HG03442 (cell line): ENCODE results near the gene TMEM26.
"Not testable (repeated sequence)": the region's sequence is repeated elsewhere in the genome, so short reads cannot be mapped to it uniquely, and the experiment has no call there.

Source experiments
- ATAC-seq: cut with Tn5 transposase; IDR thresholded peaks from one replicate; pipeline ENCODE4 v1.9.1; 2021; ENCODE audit warnings: mild to moderate bottlenecking, moderate library complexity; ENCODE audit not compliant: unreplicated experiment

Gene TMEM26

GRCh38 chr10:61406736-61407135 lies 46.4 kb downstream of the TMEM26 start:
- no peak for ATAC-seq

GRCh38 chr10:61406242-61406641 lies 46.9 kb downstream of the TMEM26 start:
- ATAC-seq: no peak

GRCh38 chr10:61404751-61405150 lies 48.4 kb downstream of the TMEM26 start:
- no peak for ATAC-seq

GRCh38 chr10:61400524-61400923 lies 52.7 kb downstream of the TMEM26 start:
- no peak for ATAC-seq

GRCh38 chr10:61399406-61399805 lies 53.8 kb downstream of the TMEM26 start:
- no peak for ATAC-seq

- no peak for ATAC-seq
Observed at GRCh38 chr10:61398366-61399129, 54.6 kb downstream of the TMEM26 start.

- ATAC-seq: no peak
Observed at GRCh38 chr10:61397175-61397986, 55.8 kb downstream of the TMEM26 start.

GRCh38 chr10:61391281-61391680 lies 61.9 kb downstream of the TMEM26 start:
- ATAC-seq: peak; percentile 25

- ATAC-seq: peak; percentile 74
Observed at GRCh38 chr10:61390851-61391250, 62.3 kb downstream of the TMEM26 start.

GRCh38 chr10:61389887-61390286 lies 63.3 kb downstream of the TMEM26 start:
- no peak for ATAC-seq

- ATAC-seq: not testable (repeated sequence)
Observed at GRCh38 chr10:61388986-61389385, 64.2 kb downstream of the TMEM26 start.

- no peak for ATAC-seq
Observed at GRCh38 chr10:61385231-61386001, 67.8 kb downstream of the TMEM26 start.

- ATAC-seq: not testable (repeated sequence)
Observed at GRCh38 chr10:61381153-61381552, 72.0 kb downstream of the TMEM26 start.

GRCh38 chr10:61378865-61379264 lies 74.3 kb downstream of the TMEM26 start:
- ATAC-seq: no peak

- no peak for ATAC-seq
Observed at GRCh38 chr10:61376908-61377368, 76.2 kb downstream of the TMEM26 start.

- ATAC-seq: no peak
Observed at GRCh38 chr10:61376377-61376776, 76.8 kb downstream of the TMEM26 start.

- ATAC-seq: no peak
Observed at GRCh38 chr10:61366365-61366764, 86.8 kb downstream of the TMEM26 start.

- no peak for ATAC-seq
Observed at GRCh38 chr10:61364619-61365018, 88.6 kb downstream of the TMEM26 start.

GRCh38 chr10:61363006-61363405 lies 90.2 kb downstream of the TMEM26 start:
- no peak for ATAC-seq

- no peak for ATAC-seq
Observed at GRCh38 chr10:61359452-61359851, 93.7 kb downstream of the TMEM26 start.

GRCh38 chr10:61357687-61358086 lies 95.5 kb downstream of the TMEM26 start:
- no peak for ATAC-seq
